Measurements from ENCODE around the gene PLCB4. TPM values are rescaled to one million over a fixed set of nuclear protein-coding genes. Genes with fewer than 3 reads are reported as not detected.

Gene PLCB4
- total RNA-seq, 1 donor, result 4.1 TPM

GRCh38 chr20:9235518-9235917 lies 166.6 kb downstream of the PLCB4 start:
- TF ChIP-seq CTCF (IDR thresholded peaks at IDR 0.05; ENCODE audit: insufficient read depth, low read length), result no peak
- H3K4me3 ChIP-seq (ENCODE audit: low read depth, low read length), result no peak overlapping the region
- DNase-seq (ENCODE audit: low read depth), result peak; percentile 72

GRCh38 chr20:9236458-9236857 lies 167.6 kb downstream of the PLCB4 start:
- no peak for DNase-seq (ENCODE audit: low read depth)
- no peak for TF ChIP-seq CTCF (IDR thresholded peaks at IDR 0.05; ENCODE audit: insufficient read depth, low read length)
- no peak overlapping the region for H3K4me3 ChIP-seq (ENCODE audit: low read depth, low read length)

- no peak for TF ChIP-seq CTCF (IDR thresholded peaks at IDR 0.05; ENCODE audit: insufficient read depth, low read length)
- no peak overlapping the region for H3K4me3 ChIP-seq (ENCODE audit: low read depth, low read length)
- peak; percentile 73 for DNase-seq (ENCODE audit: low read depth)
Observed at GRCh38 chr20:9241232-9241692, 172.4 kb downstream of the PLCB4 start.

- DNase-seq (ENCODE audit: low read depth), result no peak
Observed at GRCh38 chr20:9241721-9242427, 173.0 kb downstream of the PLCB4 start.

GRCh38 chr20:9243986-9244385 lies 175.1 kb downstream of the PLCB4 start:
- TF ChIP-seq CTCF (IDR thresholded peaks at IDR 0.05; ENCODE audit: insufficient read depth, low read length), result no peak
- no peak overlapping the region for H3K4me3 ChIP-seq (ENCODE audit: low read depth, low read length)
- no peak for DNase-seq (ENCODE audit: low read depth)

More at GRCh38 chr20:9241721-9242427, 173.0 kb downstream of the PLCB4 start:
- H3K4me3 ChIP-seq (ENCODE audit: low read depth, low read length), result no peak overlapping the region
- TF ChIP-seq CTCF (IDR thresholded peaks at IDR 0.05; ENCODE audit: insufficient read depth, low read length), result no peak

GRCh38 chr20:9244811-9245210 lies 175.9 kb downstream of the PLCB4 start:
- no peak overlapping the region for H3K4me3 ChIP-seq (ENCODE audit: low read depth, low read length)
- DNase-seq (ENCODE audit: low read depth), result no peak
- TF ChIP-seq CTCF (IDR thresholded peaks at IDR 0.05; ENCODE audit: insufficient read depth, low read length), result no peak

GRCh38 chr20:9246731-9247130 lies 177.8 kb downstream of the PLCB4 start:
- no peak for DNase-seq (ENCODE audit: low read depth)
- TF ChIP-seq CTCF (IDR thresholded peaks at IDR 0.05; ENCODE audit: insufficient read depth, low read length), result no peak
- H3K4me3 ChIP-seq (ENCODE audit: low read depth, low read length), result no peak overlapping the region

All from fibroblast of the aortic adventitia (primary cell).